Activated CD4-positive, alpha-beta memory T cell treated with anti-CD3 and anti-CD28 coated beads, Interleukin-2, amount 10 ng/mL, durations not matched to agents 7 days and 5 days (primary cell): ENCODE measurements around the gene COL1A1. TPM values are rescaled to one million over a fixed set of nuclear protein-coding genes. Genes with fewer than 3 reads are reported as not detected.

Experiments used
- CTCF ChIA-PET: fragments of 350-600 bp; sonication (Branson Sonifier 250); formaldehyde crosslinking; loops from one replicate; lab custom pipeline; 2021; ENCODE audit warnings: antibody characterized with exemption, inconsistent platforms; lab: Charles Lee
- POLR2A ChIA-PET: fragments of 350-600 bp; sonication (Branson Sonifier 250); formaldehyde crosslinking; loops from one replicate; lab custom pipeline; 2021; ENCODE audit warnings: antibody characterized with exemption; lab: Charles Lee
- DNase-seq: peaks from one replicate; pipeline ENCODE4 v3.0.0-alpha.2; 2020
- H3K27ac Mint-ChIP-seq: one replicate; pipeline ENCODE4 v1.8.0; 2021; ENCODE audit warnings: mild to moderate bottlenecking, mixed read lengths
- H3K27me3 Mint-ChIP-seq: one replicate; pipeline ENCODE4 v1.8.0; 2021; ENCODE audit warnings: mixed read lengths
- H3K36me3 Mint-ChIP-seq: one replicate; pipeline ENCODE4 v1.8.0; 2021; ENCODE audit warnings: low read depth, mixed read lengths
- H3K4me1 Mint-ChIP-seq: one replicate; pipeline ENCODE4 v1.8.0; 2021; ENCODE audit warnings: mixed read lengths
- H3K4me3 Mint-ChIP-seq: one replicate; pipeline ENCODE4 v1.8.0; 2021; ENCODE audit warnings: mild to moderate bottlenecking, mixed read lengths
- H3K9me3 Mint-ChIP-seq: one replicate; pipeline ENCODE4 v1.8.0; 2021; ENCODE audit warnings: mixed read lengths
- total RNA-seq, 2 experiments: library from RNA; stranded (reverse); gene quantifications; one replicate each; pipeline ENCODE4 v1.2.3, GENCODE V29; 2021

Gene COL1A1
- total RNA-seq, 2 experiments from 2014 or later, result 0.50 to 0.55 TPM

- Mint-ChIP-seq H3K36me3 (peaks cover 77% of the 10 kb centered on the region), H3K27me3 (peaks cover 9% of the 10 kb centered on the region), H3K27ac (no peak overlapping the region), H3K4me1 (peaks cover 47% of the 10 kb centered on the region), H3K9me3 (no peaks in the 10 kb centered on the region), H3K4me3 (no peak overlapping the region)
- ChIA-PET CTCF (interaction anchor here (1.2 to 2.1 kb wide), 2 partner anchors 26 to 41 kb away, joined by 4 to 7 read pairs; no protein-coding TSS in a partner anchor), POLR2A (interaction anchor here (0.9 to 1.4 kb wide), 3 partner anchors 11 to 35 kb away, joined by 3 to 6 read pairs (median 4); no protein-coding TSS in a partner anchor)
- no peak for DNase-seq
These were observed 65.9 kb downstream of the COL1A1 start for GRCh38 chr17:50135316-50136095.

GRCh38 chr17:50134206-50135110 lies 67.0 kb downstream of the COL1A1 start:
- Mint-ChIP-seq H3K9me3 (no peaks in the 10 kb centered on the region), H3K27me3 (peaks cover 13% of the 10 kb centered on the region)

GRCh38 chr17:50133769-50134099 lies 67.7 kb downstream of the COL1A1 start:
- POLR2A ChIA-PET, result no interaction called here
- H3K27ac Mint-ChIP-seq, result no peak overlapping the region
- CTCF ChIA-PET, result no interaction called here

More at GRCh38 chr17:50134206-50135110, 67.0 kb downstream of the COL1A1 start:
- ChIA-PET POLR2A (no interaction called here), CTCF (interaction anchor here (1.2 to 2.1 kb wide), 2 partner anchors 27 to 40 kb away, joined by 4 to 7 read pairs; no protein-coding TSS in a partner anchor)
- Mint-ChIP-seq H3K4me3 (no peak overlapping the region), H3K27ac (no peak overlapping the region), H3K4me1 (peaks cover 40% of the 10 kb centered on the region), H3K36me3 (peaks cover 67% of the 10 kb centered on the region)
- no peak for DNase-seq

More at GRCh38 chr17:50133769-50134099, 67.7 kb downstream of the COL1A1 start:
- Mint-ChIP-seq H3K36me3 (peaks cover 59% of the 10 kb centered on the region), H3K9me3 (no peaks in the 10 kb centered on the region), H3K27me3 (peaks cover 16% of the 10 kb centered on the region), H3K4me1 (peaks cover 38% of the 10 kb centered on the region), H3K4me3 (no peak overlapping the region)
- DNase-seq, result no peak

Other genes starting within 250 kb of the COL1A1 start
- under 1 TPM; 0.28 TPM for gene DLX4, start 232.4 kb downstream of the COL1A1 start, total RNA-seq
- gene DLX3, start 206.4 kb downstream of the COL1A1 start, total RNA-seq, result not detected
- gene ITGA3, start 145.5 kb downstream of the COL1A1 start, total RNA-seq, result 10 to 100 TPM; 12.5 to 13.4 TPM
- 10 to 100 TPM; 19.6 to 23.4 TPM for gene PDK2, start 106.3 kb downstream of the COL1A1 start, total RNA-seq
- gene SAMD14, start 71.5 kb downstream of the COL1A1 start, total RNA-seq, result 1 to 10 TPM in 1 of 2 experiments, under 1 TPM in 1; 0.68 to 1.3 TPM
- gene PPP1R9B, start 51.0 kb downstream of the COL1A1 start, total RNA-seq, result 100 to 1,000 TPM; 136 to 137 TPM
- gene SGCA, start 35.6 kb downstream of the COL1A1 start, total RNA-seq, result under 1 TPM in 1 of 2 experiments, not detected in 1; 0.30 TPM
- gene TMEM92, start 72.8 kb upstream of the COL1A1 start, total RNA-seq, result under 1 TPM in 1 of 2 experiments, not detected in 1; 0.08 TPM
- 10 to 100 TPM; 26.7 to 29.7 TPM for gene XYLT2, start 144.5 kb upstream of the COL1A1 start, total RNA-seq
- 10 to 100 TPM; 56.5 to 57.5 TPM for gene MRPL27, start 171.6 kb upstream of the COL1A1 start, total RNA-seq
- 10 to 100 TPM; 25.1 to 26.1 TPM for gene EME1, start 171.6 kb upstream of the COL1A1 start, total RNA-seq
- gene LRRC59, start 195.9 kb upstream of the COL1A1 start, total RNA-seq, result 10 to 100 TPM; 67.1 to 68.9 TPM
- gene ACSF2, start 224.6 kb upstream of the COL1A1 start, total RNA-seq, result 10 to 100 TPM; 28.7 to 30.7 TPM